H9 (cell line): Measurements from ENCODE around the gene TRAF2. TPM values are rescaled to one million over a fixed set of nuclear protein-coding genes. Genes with fewer than 3 reads are reported as not detected.

Experiments used
- DNase-seq: peaks from one replicate; pipeline ENCODE4 v3.0.0-alpha.2; 2017
- H2AFZ ChIP-seq: one replicate; pipeline ENCODE4 v1.6.1; 2013; ENCODE audit warnings: mild to moderate bottlenecking, low read length, control low read depth, moderate library complexity
- H2AK5ac ChIP-seq: 2 replicates; pipeline ENCODE4 v1.6.1; 2013; ENCODE audit warnings: low read length, control low read depth, mixed read lengths; ENCODE audit not compliant: insufficient read length
- H2BK120ac ChIP-seq: one replicate; pipeline ENCODE4 v1.6.1; 2013; ENCODE audit warnings: low read depth, mild to moderate bottlenecking, low read length, control low read depth, inconsistent platforms; ENCODE audit not compliant: poor library complexity, severe bottlenecking
- H2BK12ac ChIP-seq: 2 replicates; pipeline ENCODE4 v1.6.1; 2013; ENCODE audit warnings: low read length, control low read depth, mixed read lengths, low read depth; ENCODE audit not compliant: insufficient read length
- H2BK15ac ChIP-seq: 2 replicates; pipeline ENCODE4 v1.6.1; 2013; ENCODE audit warnings: low read depth, low read length, control low read depth
- H2BK20ac ChIP-seq: one replicate; pipeline ENCODE4 v1.6.1; 2013; ENCODE audit warnings: low read depth, mild to moderate bottlenecking, low read length, control low read depth, inconsistent platforms; ENCODE audit not compliant: poor library complexity, severe bottlenecking
- H2BK5ac ChIP-seq: 2 replicates; pipeline ENCODE4 v1.6.1; 2013; ENCODE audit warnings: low read length, control low read depth, mixed read lengths; ENCODE audit not compliant: insufficient read length
- H3K14ac ChIP-seq: 2 replicates; pipeline ENCODE4 v1.6.1; 2013; ENCODE audit warnings: low read length, control low read depth; ENCODE audit not compliant: insufficient read depth
- H3K18ac ChIP-seq: 2 replicates; pipeline ENCODE4 v1.6.1; 2013; ENCODE audit warnings: low read depth, mild to moderate bottlenecking, mixed read lengths, low read length, control low read depth; ENCODE audit not compliant: insufficient read length
- H3K23ac ChIP-seq: 2 replicates; pipeline ENCODE4 v1.6.1; 2013; ENCODE audit warnings: low read length, control low read depth, mixed read lengths, low read depth; ENCODE audit not compliant: insufficient read length
- H3K23me2 ChIP-seq: 2 replicates; pipeline ENCODE4 v1.6.1; 2013; ENCODE audit warnings: low read depth, mild to moderate bottlenecking, mixed read lengths, low read length, control low read depth; ENCODE audit not compliant: insufficient read length, poor library complexity, severe bottlenecking
- H3K27ac ChIP-seq: 2 replicates; pipeline ENCODE4 v1.5.1; 2013; ENCODE audit warnings: low read length, control low read depth, mixed read lengths, low read depth; ENCODE audit not compliant: insufficient read length
- H3K27me3 ChIP-seq: 2 replicates; pipeline ENCODE4 v1.6.1; 2013; ENCODE audit warnings: low read length, control low read depth, inconsistent platforms; ENCODE audit not compliant: insufficient read depth
- H3K4ac ChIP-seq: 2 replicates; pipeline ENCODE4 v1.6.1; 2013; ENCODE audit warnings: low read depth, mild to moderate bottlenecking, control low read depth, inconsistent platforms, low read length, moderate library complexity
- H3K4me1 ChIP-seq: 2 replicates; pipeline ENCODE4 v1.6.1; 2013; ENCODE audit warnings: low read length, control low read depth, inconsistent platforms; ENCODE audit not compliant: insufficient read depth
- H3K4me2 ChIP-seq: 2 replicates; pipeline ENCODE4 v1.6.1; 2013; ENCODE audit warnings: low read length, control low read depth, mixed read lengths; ENCODE audit not compliant: insufficient read length, insufficient read depth
- H3K56ac ChIP-seq: 2 replicates; pipeline ENCODE4 v1.6.1; 2013; ENCODE audit warnings: low read depth, mild to moderate bottlenecking, mixed read lengths, low read length, control low read depth; ENCODE audit not compliant: insufficient read length
- H3K79me1 ChIP-seq: 2 replicates; pipeline ENCODE4 v1.6.1; 2013; ENCODE audit warnings: low read depth, mild to moderate bottlenecking, moderate library complexity, low read length, control low read depth, inconsistent platforms; ENCODE audit not compliant: insufficient read depth, poor library complexity, severe bottlenecking
- H3K79me2 ChIP-seq: 2 replicates; pipeline ENCODE4 v1.6.1; 2013; ENCODE audit warnings: low read length, control low read depth, inconsistent platforms; ENCODE audit not compliant: insufficient read depth
- H3K9ac ChIP-seq: 2 replicates; pipeline ENCODE4 v1.6.1; 2013; ENCODE audit warnings: low read length, control low read depth, mixed read lengths; ENCODE audit not compliant: insufficient read length; ENCODE audit errors: extremely low read depth
- H3K9me3 ChIP-seq: one replicate; pipeline ENCODE4 v1.6.1; 2013; ENCODE audit warnings: low read depth, low read length, inconsistent platforms; ENCODE audit not compliant: control insufficient read depth
- H3T11ph ChIP-seq: one replicate; pipeline ENCODE4 v1.6.1; 2013; ENCODE audit warnings: mild to moderate bottlenecking, low read length, control low read depth, inconsistent platforms
- H4K20me1 ChIP-seq: one replicate; pipeline ENCODE4 v1.6.1; 2013; ENCODE audit not compliant: control insufficient read depth, insufficient read length, insufficient read depth
- H4K5ac ChIP-seq: 2 replicates; pipeline ENCODE4 v1.6.1; 2013; ENCODE audit warnings: low read depth, mild to moderate bottlenecking, mixed read lengths, low read length, control low read depth; ENCODE audit not compliant: insufficient read length
- H4K8ac ChIP-seq: replicated peaks from 2 replicates; pipeline ENCODE4 v1.6.1; 2013; ENCODE audit warnings: low read length, control low read depth, mixed read lengths, low read depth; ENCODE audit not compliant: insufficient read length
- H4K91ac ChIP-seq: 2 replicates; pipeline ENCODE4 v1.6.1; 2013; ENCODE audit warnings: low read depth, mild to moderate bottlenecking, moderate library complexity, mixed read lengths, low read length, control low read depth; ENCODE audit not compliant: insufficient read length
- H3K27ac Mint-ChIP-seq, 3 experiments: 2 replicates in 2 of 3; 3 replicates in 1 of 3; pipeline ENCODE4 v1.8.0; 2020 to 2021; ENCODE audit warnings: mixed read lengths in 3 of 3, mild to moderate bottlenecking in 1 of 3, moderate library complexity in 1 of 3
- H3K27me3 Mint-ChIP-seq: 2 replicates; pipeline ENCODE4 v1.8.0; 2021; ENCODE audit warnings: low read depth, mild to moderate bottlenecking, moderate library complexity, mixed read lengths
- H3K36me3 Mint-ChIP-seq, 3 experiments: 2 replicates in 2 of 3; 3 replicates in 1 of 3; pipeline ENCODE4 v1.8.0; 2020 to 2021; ENCODE audit warnings: low read depth in 3 of 3, mixed read lengths in 3 of 3; ENCODE audit not compliant: insufficient read depth in 1 of 3
- H3K4me1 Mint-ChIP-seq, 2 experiments: 2 replicates each; pipeline ENCODE4 v1.8.0; 2020; ENCODE audit warnings: mixed read lengths in 2 of 2
- H3K4me3 Mint-ChIP-seq, 2 experiments: 2 replicates in 1 of 2; 3 replicates in 1 of 2; pipeline ENCODE4 v1.8.0; 2020 to 2021; ENCODE audit warnings: mild to moderate bottlenecking in 2 of 2, mixed read lengths in 2 of 2, moderate library complexity in 1 of 2
- H3K9me3 Mint-ChIP-seq, 2 experiments: 2 replicates in 1 of 2; 3 replicates in 1 of 2; pipeline ENCODE4 v1.8.0; 2020; ENCODE audit warnings: mild to moderate bottlenecking in 2 of 2, mixed read lengths in 2 of 2, moderate library complexity in 1 of 2
- CTCF ChIP-seq: fragments of 200-600 bp; sonication (generic); conservative IDR thresholded peaks from 3 replicates; pipeline ENCODE4 v1.8.0; 2021; ENCODE audit warnings: antibody characterized with exemption, mild to moderate bottlenecking
- WGBS: extraction: QIAGEN DNeasy Blood & Tissue Kit; methylation state at CpG from one replicate; pipeline ENCODE4 v1.1.7; 2013; ENCODE audit warnings: missing lambda C conversion rate, low lambda C conversion rate, mixed read lengths; ENCODE audit not compliant: insufficient read length; ENCODE audit errors: extremely low coverage; 5-methylcytosine and 5-hydroxymethylcytosine counted together
- total RNA-seq: library from RNA; stranded (reverse); gene quantifications from 2 replicates; pipeline ENCODE4 v1.2.1, GENCODE V29; 2021

The TRAF2 gene
- total RNA-seq, 1 experiment from 2014 or later, result 48.8 TPM

- Mint-ChIP-seq H3K27ac (no peak overlapping the region), H3K9me3 (no peaks in the 10 kb centered on the region), H3K4me3 (no peak overlapping the region), H3K4me1 (no peaks in the 10 kb centered on the region), H3K36me3 (peaks cover 42 to 64% (median 62%) of the 10 kb centered on the region in 3 experiments; a peak in 6 of 7 replicates), H3K27me3 (no peaks in the 10 kb centered on the region)
- Histone ChIP-seq H2BK15ac (no peak overlapping the region), H3K27ac (no peak overlapping the region), H2BK5ac (no peak overlapping the region), H3K18ac (no peak overlapping the region), H3K14ac (no peak overlapping the region), H3K56ac (no peak overlapping the region), H3K23ac (no peak overlapping the region), H4K5ac (no peak overlapping the region), H3K4me2 (no peak overlapping the region), H3K9me3 (no peaks in the 10 kb centered on the region), H3K79me1 (peaks cover 3% of the 10 kb centered on the region), H2AFZ (no peak overlapping the region), H3K79me2 (no peaks in the 10 kb centered on the region), H3T11ph (no peak overlapping the region), H2BK12ac (no peak overlapping the region), H4K20me1 (no peaks in the 10 kb centered on the region), H2BK20ac (no peak overlapping the region), H2BK120ac (no peak overlapping the region), H3K23me2 (no peaks in the 10 kb centered on the region), H3K9ac (no peak overlapping the region), H3K4ac (no peak overlapping the region), H3K27me3 (no peaks in the 10 kb centered on the region), H4K8ac (no peak overlapping the region), H4K91ac (no peak overlapping the region), H3K4me1 (no peaks in the 10 kb centered on the region), H2AK5ac (no peak overlapping the region)
- no CpG with 5 or more reads among the region's 11 CpGs for WGBS
- no peak for DNase-seq
- TF ChIP-seq CTCF, result no peak
These were observed 31.6 kb downstream of the TRAF2 start for GRCh38 chr9:136917902-136918301.
